GM12872 (cell line): ENCODE results near the gene NLGN1.

Experiments used
- CTCF ChIP-seq: IDR thresholded peaks from 3 replicates; pipeline ENCODE4 v1.5.1; 2011; ENCODE audit warnings: low read depth, mild to moderate bottlenecking, low read length, moderate library complexity; ENCODE audit not compliant: insufficient read depth

NLGN1 gene

GRCh38 chr3:174098746-174099145 is 701.2 kb downstream of the NLGN1 start:
- TF ChIP-seq CTCF = no peak

DNA sequence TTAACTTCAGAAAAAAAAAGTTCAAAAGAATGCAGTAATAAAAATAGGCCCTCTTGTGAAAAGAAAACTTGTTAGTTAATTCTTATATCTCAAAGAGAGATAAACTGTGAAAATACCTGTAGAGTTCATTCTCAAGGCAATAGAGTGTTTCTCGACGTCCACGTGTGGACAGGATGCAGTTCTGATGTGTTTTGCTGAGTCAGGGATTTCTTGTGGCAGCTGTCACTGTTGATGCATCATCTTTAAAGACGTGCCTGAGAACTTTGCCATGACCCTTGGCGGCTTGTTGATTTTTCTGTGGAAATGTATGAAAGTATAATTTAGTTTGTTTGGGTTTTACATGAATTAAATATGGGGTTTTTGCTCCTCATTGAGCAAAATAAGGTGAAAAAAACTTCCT is 702.2 kb downstream of the NLGN1 start:
- TF ChIP-seq CTCF = no peak

DNA sequence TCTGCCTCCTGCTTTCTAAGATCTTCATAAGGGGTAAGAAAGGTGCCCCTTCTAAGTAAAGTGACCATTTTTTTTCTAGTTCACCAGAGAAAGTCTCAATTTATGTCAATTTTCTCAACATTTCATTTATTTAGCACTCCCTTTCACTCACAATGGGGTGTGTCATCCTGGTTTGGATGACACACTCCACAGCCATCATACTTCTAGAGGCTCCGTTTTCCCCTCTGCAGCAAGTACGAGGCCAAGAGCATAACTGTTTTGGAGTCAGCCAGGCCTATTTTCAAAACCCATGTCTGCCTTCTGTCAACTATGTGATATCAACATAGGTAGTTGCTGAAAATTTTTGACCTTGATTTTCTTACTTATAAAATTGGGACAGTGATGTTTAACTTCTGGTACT is 703.2 kb downstream of the NLGN1 start:
- TF ChIP-seq CTCF = no peak

DNA sequence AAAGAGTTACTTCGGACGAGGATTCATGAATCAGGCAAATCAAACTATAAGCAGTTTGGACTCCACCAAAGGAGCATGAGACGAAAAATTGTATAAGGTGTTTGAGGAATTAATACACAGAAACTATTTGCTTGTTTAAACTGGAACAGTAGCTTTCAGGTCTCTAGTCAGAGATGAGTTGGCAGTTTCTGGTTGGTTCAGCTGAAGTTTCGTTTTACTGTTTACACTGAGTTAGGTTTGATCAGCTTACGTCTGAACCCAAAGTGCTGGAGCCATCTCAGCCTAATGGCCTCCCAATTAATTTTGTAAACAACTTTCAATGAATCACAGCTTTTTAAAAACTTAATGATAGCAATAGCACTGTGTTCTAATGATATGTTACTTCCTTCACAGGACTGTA is 703.7 kb downstream of the NLGN1 start:
- no peak for TF ChIP-seq CTCF

- no peak for TF ChIP-seq CTCF
Observed at GRCh38 chr3:174102274-174102673, 704.7 kb downstream of the NLGN1 start.

GRCh38 chr3:174102866-174103265 is 705.3 kb downstream of the NLGN1 start:
- TF ChIP-seq CTCF = no peak

DNA sequence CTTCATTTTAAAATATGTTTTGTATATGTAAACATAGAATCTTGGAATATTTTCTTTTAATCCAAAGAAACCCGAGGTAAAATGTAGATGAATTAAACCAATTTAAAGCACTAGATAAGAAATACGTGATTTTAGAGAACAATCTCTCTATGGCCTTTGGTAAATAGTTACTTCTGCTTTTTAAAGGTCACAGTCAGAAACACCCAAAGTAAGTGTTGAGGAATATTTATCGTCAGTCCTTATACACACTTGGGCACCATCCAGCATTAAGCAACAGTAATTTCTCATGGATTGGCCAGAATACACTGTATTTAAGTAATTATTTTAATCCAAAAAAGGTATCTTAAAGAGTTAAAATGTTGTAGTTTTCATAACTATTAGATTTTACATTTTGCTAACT is 713.2 kb downstream of the NLGN1 start:
- TF ChIP-seq CTCF = no peak

- no peak for TF ChIP-seq CTCF
Observed at GRCh38 chr3:174111776-174112175, 714.2 kb downstream of the NLGN1 start.
